ENCODE data around the gene ELP4. TPM values are rescaled to one million over a fixed set of nuclear protein-coding genes. Genes with fewer than 3 reads are reported as not detected.
A peak's percentile ranks its signal among the peaks of the same experiment; 100 is the strongest.

The ELP4 gene
- total RNA-seq, 1 experiment from 2014 or later, result 15.2 TPM

DNA sequence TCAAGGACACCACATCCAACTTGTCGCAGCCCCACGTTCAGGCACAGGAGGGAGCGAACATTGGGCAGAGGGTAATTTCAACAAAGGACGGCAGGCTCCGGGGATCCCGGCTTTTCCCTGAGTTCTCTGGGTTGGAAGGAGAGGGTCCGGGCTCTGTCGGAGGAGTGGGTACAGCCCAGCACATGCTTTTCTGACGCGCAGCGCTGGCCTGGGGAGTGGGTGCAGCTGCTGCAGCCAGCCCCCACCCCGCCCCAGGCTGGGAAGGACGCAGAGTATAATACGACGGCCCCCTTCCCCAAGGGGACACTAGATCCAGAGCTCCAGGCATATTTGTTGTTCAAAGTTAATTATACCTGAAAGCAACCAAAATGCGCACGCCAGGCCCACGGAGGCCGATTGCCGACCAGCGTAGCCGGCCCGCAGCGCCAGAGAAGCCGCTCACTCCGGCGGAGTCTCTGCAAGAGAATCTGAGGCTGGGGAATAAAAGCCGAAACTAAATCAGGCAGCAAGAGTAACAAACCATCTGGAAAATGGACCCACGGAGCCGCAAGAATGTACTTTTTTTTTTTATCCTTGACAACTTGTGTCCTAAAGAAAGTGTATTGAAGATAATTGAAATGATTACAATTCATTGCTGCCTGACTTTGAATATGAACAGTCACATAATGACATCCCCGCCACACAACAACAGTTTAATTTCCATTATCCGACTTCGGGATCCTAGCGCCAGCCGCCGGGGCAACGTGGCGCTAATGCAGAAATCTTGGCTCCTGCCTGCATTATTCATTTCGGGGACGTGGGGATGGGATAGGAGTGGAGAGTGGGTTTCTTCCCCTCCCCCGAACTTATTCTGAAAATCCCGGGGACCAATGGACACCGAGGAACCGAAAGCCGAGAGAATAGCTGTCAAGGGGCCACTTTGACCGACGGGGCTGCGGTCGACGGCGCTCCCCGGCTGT lies 315.6 kb downstream of the ELP4 start:
- H4K20me1 ChIP-seq (ENCODE audit: control insufficient read depth, insufficient read depth, insufficient read length), result peaks cover 3% of the 10 kb centered on the region
- no peaks in the 10 kb centered on the region for H3K9me3 ChIP-seq (ENCODE audit: control insufficient read depth, low read depth, low read length)
- H3K56ac ChIP-seq (ENCODE audit: insufficient read length, low read depth, low read length), result no peak overlapping the region
- no peak overlapping the region for H3K18ac ChIP-seq (ENCODE audit: insufficient read length, low read depth, low read length)
- H3K4ac ChIP-seq (ENCODE audit: low read depth, low read length), result no peak overlapping the region
- H2BK12ac ChIP-seq (ENCODE audit: insufficient read length, low read depth, low read length), result no peak overlapping the region
- H3K27me3 ChIP-seq (ENCODE audit: insufficient read depth, low read length), result peaks cover 64% of the 10 kb centered on the region
- TF ChIP-seq, protein P1, sequence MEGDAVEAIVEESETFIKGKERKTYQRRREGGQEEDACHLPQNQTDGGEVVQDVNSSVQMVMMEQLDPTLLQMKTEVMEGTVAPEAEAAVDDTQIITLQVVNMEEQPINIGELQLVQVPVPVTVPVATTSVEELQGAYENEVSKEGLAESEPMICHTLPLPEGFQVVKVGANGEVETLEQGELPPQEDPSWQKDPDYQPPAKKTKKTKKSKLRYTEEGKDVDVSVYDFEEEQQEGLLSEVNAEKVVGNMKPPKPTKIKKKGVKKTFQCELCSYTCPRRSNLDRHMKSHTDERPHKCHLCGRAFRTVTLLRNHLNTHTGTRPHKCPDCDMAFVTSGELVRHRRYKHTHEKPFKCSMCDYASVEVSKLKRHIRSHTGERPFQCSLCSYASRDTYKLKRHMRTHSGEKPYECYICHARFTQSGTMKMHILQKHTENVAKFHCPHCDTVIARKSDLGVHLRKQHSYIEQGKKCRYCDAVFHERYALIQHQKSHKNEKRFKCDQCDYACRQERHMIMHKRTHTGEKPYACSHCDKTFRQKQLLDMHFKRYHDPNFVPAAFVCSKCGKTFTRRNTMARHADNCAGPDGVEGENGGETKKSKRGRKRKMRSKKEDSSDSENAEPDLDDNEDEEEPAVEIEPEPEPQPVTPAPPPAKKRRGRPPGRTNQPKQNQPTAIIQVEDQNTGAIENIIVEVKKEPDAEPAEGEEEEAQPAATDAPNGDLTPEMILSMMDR (conservative IDR thresholded peaks at IDR 0.05), result no peak
- Mint-ChIP-seq H3K27me3 (ENCODE audit: low read depth) (peaks cover 99% of the 10 kb centered on the region), H3K36me3 (ENCODE audit: insufficient read depth in 1 of 3, low read depth in 3 of 3) (no peaks in the 10 kb centered on the region; a peak in 1 of 7 replicates), H3K4me1 (peaks cover 54 to 76% of the 10 kb centered on the region in 2 experiments), H3K27ac (no peak overlapping the region), H3K4me3 (peak overlapping the region in 1 of 2 experiments; percentile 73; a peak in 4 of 5 replicates), H3K9me3 (peaks cover 0 to 5% of the 10 kb centered on the region in 2 experiments; a peak in 1 of 5 replicates)
- H3K27ac ChIP-seq (ENCODE audit: insufficient read length, low read depth, low read length), result no peak overlapping the region
- no peak overlapping the region for H2BK5ac ChIP-seq (ENCODE audit: insufficient read length, low read length)
- H3K4me1 ChIP-seq (ENCODE audit: insufficient read depth, low read length), result no peaks in the 10 kb centered on the region; the same call in 1 of the 2 replicates
- H4K8ac ChIP-seq (replicated peaks; ENCODE audit: insufficient read length, low read depth, low read length), result no peak overlapping the region
- H4K5ac ChIP-seq (ENCODE audit: insufficient read length, low read depth, low read length), result no peak overlapping the region
- H3K23me2 ChIP-seq (ENCODE audit: insufficient read length, low read depth, low read length, poor library complexity, severe bottlenecking), result peaks cover 15% of the 10 kb centered on the region
- no peaks in the 10 kb centered on the region for H3K79me2 ChIP-seq (ENCODE audit: insufficient read depth, low read length)
- H2AFZ ChIP-seq (ENCODE audit: low read length), result no peak overlapping the region
- no peak overlapping the region for H3K9ac ChIP-seq (ENCODE audit: extremely low read depth, insufficient read length, low read length)
- H3K79me1 ChIP-seq (ENCODE audit: insufficient read depth, low read depth, low read length, poor library complexity, severe bottlenecking), result no peaks in the 10 kb centered on the region
- WGBS (ENCODE audit: extremely low coverage, insufficient read length, low lambda C conversion rate), result no CpG with 5 or more reads among the region's 52 CpGs
- H3K14ac ChIP-seq (ENCODE audit: insufficient read depth, low read length), result no peak overlapping the region
- no peak for DNase-seq
- no peak overlapping the region for H2BK15ac ChIP-seq (ENCODE audit: low read depth, low read length)
- peak overlapping the region; percentile 68 for H3K4me2 ChIP-seq (ENCODE audit: insufficient read depth, insufficient read length, low read length)
- H2BK20ac ChIP-seq (ENCODE audit: low read depth, low read length, poor library complexity, severe bottlenecking), result no peak overlapping the region
- H2BK120ac ChIP-seq (ENCODE audit: low read depth, low read length, poor library complexity, severe bottlenecking), result no peak overlapping the region
- H4K91ac ChIP-seq (ENCODE audit: insufficient read length, low read depth, low read length), result no peak overlapping the region
- no peak overlapping the region for H3T11ph ChIP-seq (ENCODE audit: low read length)
- H3K23ac ChIP-seq (ENCODE audit: insufficient read length, low read depth, low read length), result no peak overlapping the region
- H2AK5ac ChIP-seq (ENCODE audit: insufficient read length, low read length), result no peak overlapping the region

All from H9 (cell line).